HepG2 (cell line): Measurements from ENCODE around the gene PSMC4. TPM values are rescaled to one million over a fixed set of nuclear protein-coding genes. Genes with fewer than 3 reads are reported as not detected.

ENCODE experiments used
- ATAC-seq: fragments of 200-7000 bp; cut with Tn5 transposase; 3 replicates; pipeline ENCODE4 v1.9.1; 2020; ENCODE audit warnings: mild to moderate bottlenecking, moderate library complexity
- BruUV-seq: library from RNA; stranded (reverse); fragments of 400-500 nt; replicated peaks from 2 replicates; lab custom pipeline; 2021; lab: Mats Ljungman, UMichigan
- CTCF ChIA-PET: fragments of 300-600 bp; formaldehyde crosslinking; extraction: SDS; loops from one replicate; lab custom pipeline; 2021; ENCODE audit warnings: low total read pairs, inconsistent platforms, low intra/inter-chr PET ratio; lab: Yijun Ruan, JAX
- POLR2A ChIA-PET: fragments of 350-600 bp; sonication (Branson Sonifier 250); formaldehyde crosslinking; loops from one replicate; lab custom pipeline; 2020; ENCODE audit warnings: antibody characterized with exemption, inconsistent platforms; lab: Yijun Ruan, JAX
- DNase-seq: peaks from one replicate; pipeline ENCODE4 v3.0.0-alpha.2; 2015; ENCODE audit warnings: low spot score
- FAIRE-seq: peaks from 3 replicates; lab custom pipeline; 2011; peaks lifted over from hg19 to GRCh38; lab: Jason Lieb, UNC
- H2AFZ ChIP-seq: one replicate; pipeline ENCODE4 v1.6.1; 2011; ENCODE audit warnings: low read length, inconsistent platforms
- H3K27ac ChIP-seq: fragments of 300-600 bp; 3 replicates; pipeline ENCODE4 v1.8.0; 2011; ENCODE audit warnings: mixed run types, mild to moderate bottlenecking, mixed read lengths, low read length, inconsistent platforms; ENCODE audit not compliant: insufficient read depth; ENCODE audit errors: extremely low read length
- H3K27me3 ChIP-seq, 2 experiments: fragments of 200-600 bp in 1 of 2; 2 replicates in 1 of 2; 3 replicates in 1 of 2; pipeline versions ENCODE4 v1.6.0 to v1.8.0; 2011; ENCODE audit warnings: low read length in 2 of 2, mild to moderate bottlenecking in 2 of 2, moderate library complexity in 2 of 2, inconsistent platforms in 1 of 2; ENCODE audit not compliant: insufficient read depth in 2 of 2, control insufficient read depth in 1 of 2
- H3K36me3 ChIP-seq, 2 experiments: fragments of 200-600 bp in 1 of 2; replicated peaks in 1 of 2; 2 replicates in 1 of 2; 3 replicates in 1 of 2; pipeline versions ENCODE4 v1.5.1 to v1.8.0; 2011; ENCODE audit warnings: low read length in 2 of 2, inconsistent platforms in 1 of 2; ENCODE audit not compliant: insufficient read depth in 2 of 2, control insufficient read depth in 1 of 2
- H3K4me1 ChIP-seq: 2 replicates; pipeline ENCODE4 v1.5.1; 2012; ENCODE audit warnings: low read length, inconsistent platforms; ENCODE audit not compliant: insufficient read depth
- H3K4me2 ChIP-seq: 2 replicates; pipeline ENCODE4 v1.6.0; 2011; ENCODE audit warnings: low read depth, low read length, inconsistent platforms
- H3K4me3 ChIP-seq, 3 experiments: fragments of 200-600 bp in 1 of 3; sonication (generic), shearing (Covaris generic) in 1 of 3; replicated peaks in 1 of 3; 2 replicates each; pipeline ENCODE4 v1.5.1; 2011 to 2016; ENCODE audit warnings: low read length in 3 of 3, inconsistent platforms in 2 of 3, low read depth in 2 of 3, mild to moderate bottlenecking in 2 of 3, control low read depth in 1 of 3, mixed read lengths in 1 of 3; ENCODE audit not compliant: insufficient read depth in 1 of 3
- H3K79me2 ChIP-seq: one replicate; pipeline ENCODE4 v1.6.1; 2011; ENCODE audit warnings: low read length, inconsistent platforms; ENCODE audit not compliant: insufficient read depth
- H3K9ac ChIP-seq: 2 replicates; pipeline ENCODE4 v1.6.0; 2011; ENCODE audit warnings: mild to moderate bottlenecking, low read depth, low read length, inconsistent platforms; ENCODE audit not compliant: insufficient read depth
- H3K9me3 ChIP-seq: 2 replicates; pipeline ENCODE4 v1.5.1; 2012; ENCODE audit warnings: mild to moderate bottlenecking, low read length
- H4K20me1 ChIP-seq: 2 replicates; pipeline ENCODE4 v1.6.0; 2011; ENCODE audit warnings: inconsistent platforms, mild to moderate bottlenecking, low read length, moderate library complexity; ENCODE audit not compliant: insufficient read depth
- BCLAF1 ChIP-seq: fragments of 450-650 bp; IDR thresholded peaks from 2 replicates; pipeline ENCODE4 v1.6.1; 2017; ENCODE audit warnings: mild to moderate bottlenecking
- HDAC1 ChIP-seq: sonication (generic); formaldehyde crosslinking; IDR thresholded peaks from 2 replicates; pipeline ENCODE4 v1.5.1; 2020; ENCODE audit warnings: mild to moderate bottlenecking, missing genetic modification reagents
- IKZF1 ChIP-seq: fragments of 450-650 bp; IDR thresholded peaks from 2 replicates; pipeline ENCODE4 v1.7.1; 2016
- KDM5B ChIP-seq: sonication (generic); formaldehyde crosslinking; IDR thresholded peaks from 2 replicates; pipeline ENCODE4 v1.4.0; 2020; ENCODE audit warnings: missing genetic modification reagents, mild to moderate bottlenecking, borderline replicate concordance
- NFIB ChIP-seq: sonication (generic); formaldehyde crosslinking; IDR thresholded peaks from 2 replicates; pipeline ENCODE4 v1.9.0; 2021; ENCODE audit warnings: missing genetic modification reagents, mild to moderate bottlenecking, borderline replicate concordance
- NRL ChIP-seq: sonication (generic); formaldehyde crosslinking; IDR thresholded peaks from 2 replicates; pipeline ENCODE4 v1.5.0; 2020; ENCODE audit warnings: missing genetic modification reagents, mild to moderate bottlenecking, moderate library complexity, borderline replicate concordance
- POLR2AphosphoS5 ChIP-seq: IDR thresholded peaks from 2 replicates; pipeline ENCODE4 v1.6.1; 2012; ENCODE audit warnings: low read depth, low read length
- ZBTB26 ChIP-seq: IDR thresholded peaks from 2 replicates; pipeline ENCODE4 v1.6.1; 2016; ENCODE audit warnings: missing compliant biosample characterization, missing genetic modification reagents, borderline replicate concordance
- ZNF563 ChIP-seq: sonication (generic); formaldehyde crosslinking; IDR thresholded peaks from 2 replicates; pipeline ENCODE4 v1.8.0; 2022; ENCODE audit warnings: mild to moderate bottlenecking, moderate library complexity, missing genetic modification reagents
- ZNF570 ChIP-seq: sonication (generic); formaldehyde crosslinking; IDR thresholded peaks from 2 replicates; pipeline ENCODE4 v1.4.0; 2020; ENCODE audit warnings: mild to moderate bottlenecking, missing genetic modification reagents, borderline replicate concordance
- WGBS: methylation state at CpG from one replicate; pipeline ENCODE4 v1.1.6; 2017; ENCODE audit warnings: low lambda C conversion rate; 5-methylcytosine and 5-hydroxymethylcytosine counted together
- in situ Hi-C: cut with HindIII; loops from 2 replicates; pipeline ENCODE4 v1.10.0; 2017; ENCODE audit warnings: low pct_unique_long_range_greater_than_20kb; ENCODE audit not compliant: extremely low pct_ligation_motif_present
- intact Hi-C: fragments of 100-400 bp; cut with micrococcal nuclease; formaldehyde crosslinking; loops from one replicate; pipeline ENCODE4 v1.10.0; 2022; ENCODE audit not compliant: unreplicated experiment
- polyA plus RNA-seq, 8 experiments: library from polyadenylated mRNA; depleted of rRNA in 3 of 8; stranded (reverse) in 7 of 8; unstranded in 1 of 8; fragments of >200 nt; fragmentation: Illumina TruSeq in 4 of 8; extraction: Trizol in 4 of 8; gene quantifications; 2 replicates each; pipeline versions ENCODE4 v1.2.1 to v1.2.3, GENCODE V29; 2011 to 2016; ENCODE audit warnings: low read depth in 4 of 8, missing spikeins in 1 of 8, mixed read lengths in 1 of 8; ENCODE audit not compliant: insufficient read depth in 1 of 8
- total RNA-seq, 5 experiments: library from RNA; depleted of rRNA; stranded (reverse); fragments of >200 nt; fragmentation: Illumina TruSeq; extraction: Trizol; gene quantifications; 2 replicates each; pipeline ENCODE4 v1.2.3, GENCODE V29; 2016; ENCODE audit warnings: low read depth in 1 of 5

Gene PSMC4
- total and polyA plus RNA-seq, 2 of the 13 experiments (the other 11 are each of a cell fraction or from before 2014, with no cell fraction given), result 49.9 to 160 TPM

GRCh38 chr19:39998501-39998900 is 27.5 kb downstream of the PSMC4 start (continued):
- TF ChIP-seq ZBTB26 (CRISPR knock-in tag) (no peak), NFIB (CRISPR knock-in tag) (no peak)
- TF ChIP-seq, all 625 proteins: peak for 0

- Histone ChIP-seq H3K9me3 (no peaks in the 10 kb centered on the region), H3K4me1 (no peaks in the 10 kb centered on the region), H3K36me3 (peaks cover 8 to 23% of the 10 kb centered on the region in 2 experiments), H3K9ac (no peak overlapping the region), H2AFZ (no peak overlapping the region), H4K20me1 (no peaks in the 10 kb centered on the region), H3K27me3 (no peaks in the 10 kb centered on the region), H3K79me2 (no peaks in the 10 kb centered on the region), H3K4me3 (no peak overlapping the region), H3K4me2 (no peak overlapping the region)
- BruUV-seq, result no TSS peak
- intact Hi-C loops, result no loop called here
- 98% methylated on average over 4 of the region's 4 CpGs for WGBS
- no peak for DNase-seq
- ChIA-PET POLR2A (no interaction called here), CTCF (no interaction called here)
- no peak for ATAC-seq
- no peak for FAIRE-seq
- no peak for TF ChIP-seq ZNF570 (CRISPR knock-in tag)
- TF ChIP-seq NRL, result no peak
- TF ChIP-seq, all 625 proteins: peak for 0
- in situ Hi-C loops, result no loop called here
- H3K27ac ChIP-seq, result no peak overlapping the region
Observed at GRCh38 chr19:40005691-40006272, 34.8 kb downstream of the PSMC4 start.

GRCh38 chr19:40006273-40006691 is 35.3 kb downstream of the PSMC4 start:
- Histone ChIP-seq H3K4me2 (no peak overlapping the region), H3K79me2 (no peaks in the 10 kb centered on the region), H3K4me3 (no peak overlapping the region), H3K9ac (no peak overlapping the region), H2AFZ (no peak overlapping the region), H3K27ac (no peak overlapping the region), H4K20me1 (no peaks in the 10 kb centered on the region), H3K27me3 (no peaks in the 10 kb centered on the region), H3K4me1 (no peaks in the 10 kb centered on the region), H3K9me3 (no peaks in the 10 kb centered on the region), H3K36me3 (peaks cover 8 to 23% of the 10 kb centered on the region in 2 experiments)
- WGBS, result 100% methylated on average over 1 of the region's 1 CpG
- TF ChIP-seq POLR2AphosphoS5 (no peak), ZNF563 (CRISPR knock-in tag) (no peak), HDAC1 (CRISPR knock-in tag) (no peak), BCLAF1 (no peak), IKZF1 (no peak), KDM5B (no peak)
- ChIA-PET CTCF (no interaction called here), POLR2A (no interaction called here)
- DNase-seq (no peak), FAIRE-seq (no peak), ATAC-seq (no peak)
- no TSS peak for BruUV-seq
- intact Hi-C loops (no loop called here), in situ Hi-C loops (no loop called here)
